Dendritic cell treated with granulocyte-macrophage colony-stimulating factor and Interleukin-4, amounts not matched to agents 40 ng/mL and 50 ng/mL, for 4 days (primary cell): ENCODE data around the gene SPATA2.

ENCODE experiments used
- H3K27ac Mint-ChIP-seq: one replicate; pipeline ENCODE4 v1.8.0; 2022; ENCODE audit warnings: mild to moderate bottlenecking, mixed read lengths
- H3K27me3 Mint-ChIP-seq: one replicate; pipeline ENCODE4 v1.8.0; 2022; ENCODE audit warnings: mild to moderate bottlenecking, mixed read lengths
- H3K36me3 Mint-ChIP-seq: one replicate; pipeline ENCODE4 v1.8.0; 2022; ENCODE audit warnings: low read depth, mixed read lengths
- H3K4me1 Mint-ChIP-seq: one replicate; pipeline ENCODE4 v1.8.0; 2022; ENCODE audit warnings: low read depth, mixed read lengths
- H3K4me3 Mint-ChIP-seq: one replicate; pipeline ENCODE4 v1.8.0; 2022; ENCODE audit warnings: mild to moderate bottlenecking, moderate library complexity, mixed read lengths
- H3K9me3 Mint-ChIP-seq: one replicate; pipeline ENCODE4 v1.8.0; 2022; ENCODE audit warnings: mixed read lengths
- intact Hi-C: fragments of 100-400 bp; cut with micrococcal nuclease; formaldehyde crosslinking; loops from one replicate; pipeline ENCODE4 v1.15.0; 2022

The SPATA2 gene

GRCh38 chr20:49889001-49889934 is 26.1 kb downstream of the SPATA2 start:
- H3K4me3 Mint-ChIP-seq: no peak overlapping the region
- intact Hi-C loops: no loop called here
- H3K9me3 Mint-ChIP-seq: no peaks in the 10 kb centered on the region
- peaks cover 75% of the 10 kb centered on the region for H3K4me1 Mint-ChIP-seq
- H3K27me3 Mint-ChIP-seq: no peaks in the 10 kb centered on the region
- peaks cover 58% of the 10 kb centered on the region for H3K36me3 Mint-ChIP-seq
- H3K27ac Mint-ChIP-seq: peak overlapping the region; percentile 66

GRCh38 chr20:49888212-49889000 is 26.9 kb downstream of the SPATA2 start:
- peak overlapping the region; percentile 66 for H3K27ac Mint-ChIP-seq
- H3K4me3 Mint-ChIP-seq: no peak overlapping the region
- no peaks in the 10 kb centered on the region for H3K27me3 Mint-ChIP-seq
- intact Hi-C loops: no loop called here
- peaks cover 67% of the 10 kb centered on the region for H3K36me3 Mint-ChIP-seq
- H3K4me1 Mint-ChIP-seq: peaks cover 66% of the 10 kb centered on the region
- no peaks in the 10 kb centered on the region for H3K9me3 Mint-ChIP-seq

- Mint-ChIP-seq H3K36me3 (peaks cover 76% of the 10 kb centered on the region), H3K27ac (no peak overlapping the region), H3K4me3 (no peak overlapping the region), H3K27me3 (no peaks in the 10 kb centered on the region), H3K9me3 (no peaks in the 10 kb centered on the region), H3K4me1 (peaks cover 57% of the 10 kb centered on the region)
- intact Hi-C loops: no loop called here
Observed at GRCh38 chr20:49887251-49888211, 27.8 kb downstream of the SPATA2 start.

GRCh38 chr20:49886571-49887213 is 28.6 kb downstream of the SPATA2 start:
- H3K4me3 Mint-ChIP-seq: no peak overlapping the region
- H3K36me3 Mint-ChIP-seq: peaks cover 84% of the 10 kb centered on the region
- intact Hi-C loops: no loop called here
- H3K9me3 Mint-ChIP-seq: no peaks in the 10 kb centered on the region
- H3K27ac Mint-ChIP-seq: no peak overlapping the region
- peaks cover 49% of the 10 kb centered on the region for H3K4me1 Mint-ChIP-seq
- no peaks in the 10 kb centered on the region for H3K27me3 Mint-ChIP-seq

- H3K4me1 Mint-ChIP-seq: peaks cover 39% of the 10 kb centered on the region
- H3K4me3 Mint-ChIP-seq: no peak overlapping the region
- intact Hi-C loops: no loop called here
- H3K9me3 Mint-ChIP-seq: no peaks in the 10 kb centered on the region
- peaks cover 92% of the 10 kb centered on the region for H3K36me3 Mint-ChIP-seq
- H3K27ac Mint-ChIP-seq: no peak overlapping the region
- no peaks in the 10 kb centered on the region for H3K27me3 Mint-ChIP-seq
Observed at GRCh38 chr20:49885558-49886332, 29.6 kb downstream of the SPATA2 start.

- Mint-ChIP-seq H3K4me3 (no peak overlapping the region), H3K9me3 (no peaks in the 10 kb centered on the region), H3K27ac (no peak overlapping the region), H3K4me1 (peaks cover 15% of the 10 kb centered on the region), H3K27me3 (no peaks in the 10 kb centered on the region), H3K36me3 (peaks cover 99% of the 10 kb centered on the region)
- intact Hi-C loops: no loop called here
Observed at GRCh38 chr20:49883246-49883802, 32.0 kb downstream of the SPATA2 start.

GRCh38 chr20:49882171-49882970 is 33.0 kb downstream of the SPATA2 start:
- no peaks in the 10 kb centered on the region for H3K27me3 Mint-ChIP-seq
- H3K27ac Mint-ChIP-seq: no peak overlapping the region
- intact Hi-C loops: no loop called here
- H3K36me3 Mint-ChIP-seq: peaks cover 99% of the 10 kb centered on the region
- H3K4me1 Mint-ChIP-seq: peaks cover 7% of the 10 kb centered on the region
- H3K4me3 Mint-ChIP-seq: no peak overlapping the region
- no peaks in the 10 kb centered on the region for H3K9me3 Mint-ChIP-seq

GRCh38 chr20:49880724-49881445 is 34.4 kb downstream of the SPATA2 start:
- Mint-ChIP-seq H3K36me3 (peaks cover 95% of the 10 kb centered on the region), H3K4me3 (no peak overlapping the region), H3K4me1 (no peaks in the 10 kb centered on the region), H3K27ac (no peak overlapping the region), H3K27me3 (no peaks in the 10 kb centered on the region), H3K9me3 (no peaks in the 10 kb centered on the region)
- intact Hi-C loops: no loop called here

- H3K4me1 Mint-ChIP-seq: no peaks in the 10 kb centered on the region
- no peaks in the 10 kb centered on the region for H3K9me3 Mint-ChIP-seq
- H3K27ac Mint-ChIP-seq: no peak overlapping the region
- peaks cover 95% of the 10 kb centered on the region for H3K36me3 Mint-ChIP-seq
- intact Hi-C loops: no loop called here
- no peaks in the 10 kb centered on the region for H3K27me3 Mint-ChIP-seq
- no peak overlapping the region for H3K4me3 Mint-ChIP-seq
Observed at GRCh38 chr20:49880177-49880576, 35.2 kb downstream of the SPATA2 start.

- no peak overlapping the region for H3K27ac Mint-ChIP-seq
- H3K4me3 Mint-ChIP-seq: no peak overlapping the region
Observed at GRCh38 chr20:49878977-49879376, 36.4 kb downstream of the SPATA2 start.

GRCh38 chr20:49877386-49877921 is 37.9 kb downstream of the SPATA2 start:
- Mint-ChIP-seq H3K4me1 (no peaks in the 10 kb centered on the region), H3K4me3 (no peak overlapping the region), H3K9me3 (no peaks in the 10 kb centered on the region), H3K27ac (no peak overlapping the region), H3K36me3 (peaks cover 91% of the 10 kb centered on the region), H3K27me3 (no peaks in the 10 kb centered on the region)
- intact Hi-C loops: no loop called here

More at GRCh38 chr20:49878977-49879376, 36.4 kb downstream of the SPATA2 start:
- peaks cover 94% of the 10 kb centered on the region for H3K36me3 Mint-ChIP-seq
- H3K9me3 Mint-ChIP-seq: no peaks in the 10 kb centered on the region
- H3K27me3 Mint-ChIP-seq: no peaks in the 10 kb centered on the region
- H3K4me1 Mint-ChIP-seq: no peaks in the 10 kb centered on the region
- intact Hi-C loops: no loop called here
